Measurements from ENCODE around the gene OAT. TPM values are rescaled to one million over a fixed set of nuclear protein-coding genes. Genes with fewer than 3 reads are reported as not detected.

Gene OAT
- total RNA-seq, 1 experiment from 2014 or later = 67.9 TPM

- Histone ChIP-seq H3K56ac (ENCODE audit: insufficient read length, low read depth, low read length) (no peak overlapping the region), H3K18ac (ENCODE audit: insufficient read length, low read depth, low read length) (no peak overlapping the region), H3K79me2 (ENCODE audit: insufficient read depth, low read length) (no peaks in the 10 kb centered on the region), H4K20me1 (ENCODE audit: control insufficient read depth, insufficient read depth, insufficient read length) (no peaks in the 10 kb centered on the region), H3K23ac (ENCODE audit: insufficient read length, low read depth, low read length) (no peak overlapping the region), H2BK15ac (ENCODE audit: low read depth, low read length) (no peak overlapping the region), H3K4ac (ENCODE audit: low read depth, low read length) (no peak overlapping the region), H3K4me2 (ENCODE audit: insufficient read depth, insufficient read length, low read length) (no peak overlapping the region), H2AFZ (ENCODE audit: low read length) (no peak overlapping the region), H3K79me1 (ENCODE audit: insufficient read depth, low read depth, low read length, poor library complexity, severe bottlenecking) (no peaks in the 10 kb centered on the region), H2BK20ac (ENCODE audit: low read depth, low read length, poor library complexity, severe bottlenecking) (no peak overlapping the region), H2BK5ac (ENCODE audit: insufficient read length, low read length) (no peak overlapping the region), H3K27me3 (ENCODE audit: insufficient read depth, low read length) (no peaks in the 10 kb centered on the region), H3K23me2 (ENCODE audit: insufficient read length, low read depth, low read length, poor library complexity, severe bottlenecking) (no peaks in the 10 kb centered on the region), H3K9ac (ENCODE audit: extremely low read depth, insufficient read length, low read length) (no peak overlapping the region), H3K9me3 (ENCODE audit: control insufficient read depth, low read depth, low read length) (no peaks in the 10 kb centered on the region), H3T11ph (ENCODE audit: low read length) (no peak overlapping the region), H4K5ac (ENCODE audit: insufficient read length, low read depth, low read length) (no peak overlapping the region), H4K91ac (ENCODE audit: insufficient read length, low read depth, low read length) (no peak overlapping the region), H3K4me1 (ENCODE audit: insufficient read depth, low read length) (peaks cover 3% of the 10 kb centered on the region; the same call in 1 of the 2 replicates), H2BK12ac (ENCODE audit: insufficient read length, low read depth, low read length) (no peak overlapping the region), H2AK5ac (ENCODE audit: insufficient read length, low read length) (no peak overlapping the region), H4K8ac (replicated peaks; ENCODE audit: insufficient read length, low read depth, low read length) (no peak overlapping the region), H3K14ac (ENCODE audit: insufficient read depth, low read length) (no peak overlapping the region), H3K27ac (ENCODE audit: insufficient read length, low read depth, low read length) (no peak overlapping the region), H2BK120ac (ENCODE audit: low read depth, low read length, poor library complexity, severe bottlenecking) (no peak overlapping the region)
- WGBS (ENCODE audit: extremely low coverage, insufficient read length, low lambda C conversion rate) = no CpG with 5 or more reads among the region's 4 CpGs
- Mint-ChIP-seq H3K27ac (peak overlapping the region in 1 of 3 experiments; percentile 66; a peak in 3 of 7 replicates), H3K9me3 (no peaks in the 10 kb centered on the region; a peak in 2 of 5 replicates), H3K36me3 (ENCODE audit: insufficient read depth in 1 of 3, low read depth in 3 of 3) (no peaks in the 10 kb centered on the region), H3K4me3 (no peak overlapping the region), H3K27me3 (ENCODE audit: low read depth) (peaks cover 20% of the 10 kb centered on the region), H3K4me1 (peaks cover 6 to 13% of the 10 kb centered on the region in 2 experiments)
- no peak for DNase-seq
- TF ChIP-seq, protein P1, sequence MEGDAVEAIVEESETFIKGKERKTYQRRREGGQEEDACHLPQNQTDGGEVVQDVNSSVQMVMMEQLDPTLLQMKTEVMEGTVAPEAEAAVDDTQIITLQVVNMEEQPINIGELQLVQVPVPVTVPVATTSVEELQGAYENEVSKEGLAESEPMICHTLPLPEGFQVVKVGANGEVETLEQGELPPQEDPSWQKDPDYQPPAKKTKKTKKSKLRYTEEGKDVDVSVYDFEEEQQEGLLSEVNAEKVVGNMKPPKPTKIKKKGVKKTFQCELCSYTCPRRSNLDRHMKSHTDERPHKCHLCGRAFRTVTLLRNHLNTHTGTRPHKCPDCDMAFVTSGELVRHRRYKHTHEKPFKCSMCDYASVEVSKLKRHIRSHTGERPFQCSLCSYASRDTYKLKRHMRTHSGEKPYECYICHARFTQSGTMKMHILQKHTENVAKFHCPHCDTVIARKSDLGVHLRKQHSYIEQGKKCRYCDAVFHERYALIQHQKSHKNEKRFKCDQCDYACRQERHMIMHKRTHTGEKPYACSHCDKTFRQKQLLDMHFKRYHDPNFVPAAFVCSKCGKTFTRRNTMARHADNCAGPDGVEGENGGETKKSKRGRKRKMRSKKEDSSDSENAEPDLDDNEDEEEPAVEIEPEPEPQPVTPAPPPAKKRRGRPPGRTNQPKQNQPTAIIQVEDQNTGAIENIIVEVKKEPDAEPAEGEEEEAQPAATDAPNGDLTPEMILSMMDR (conservative IDR thresholded peaks at IDR 0.05) = no peak
These were observed 51.3 kb downstream of the OAT start for GRCh38 chr10:124367414-124367813.
